DLD1 (cell line): Measurements from ENCODE around the gene HOXB3.

Source experiments
- in situ Hi-C: cut with HindIII; loops from 2 replicates; pipeline ENCODE4 v1.10.0; 2017; ENCODE audit warnings: low sequenced_read_pairs

HOXB3 gene

GRCh38 chr17:48506246-48506645 is 83.8 kb downstream of the HOXB3 start:
- in situ Hi-C loops: no loop called here

DNA sequence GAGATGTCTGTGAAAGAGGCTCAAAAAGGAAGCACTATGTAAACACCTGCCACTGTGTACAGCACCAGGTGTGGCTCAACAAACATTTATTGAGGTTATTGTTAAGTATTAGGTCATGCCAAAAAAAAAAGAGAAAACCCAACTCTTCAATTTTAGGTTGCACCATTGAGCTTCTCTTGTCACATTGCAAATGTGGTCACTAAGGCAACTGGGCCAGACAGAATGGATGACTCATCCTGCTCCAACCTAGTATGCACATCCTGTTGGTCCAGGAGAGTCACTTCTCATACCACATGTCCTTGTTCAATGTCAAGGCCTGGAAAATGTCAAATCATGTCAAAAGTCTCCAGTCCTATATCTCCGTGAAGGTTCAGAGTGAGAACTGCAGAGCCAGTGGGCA is 84.3 kb downstream of the HOXB3 start:
- in situ Hi-C loops: no loop called here

DNA sequence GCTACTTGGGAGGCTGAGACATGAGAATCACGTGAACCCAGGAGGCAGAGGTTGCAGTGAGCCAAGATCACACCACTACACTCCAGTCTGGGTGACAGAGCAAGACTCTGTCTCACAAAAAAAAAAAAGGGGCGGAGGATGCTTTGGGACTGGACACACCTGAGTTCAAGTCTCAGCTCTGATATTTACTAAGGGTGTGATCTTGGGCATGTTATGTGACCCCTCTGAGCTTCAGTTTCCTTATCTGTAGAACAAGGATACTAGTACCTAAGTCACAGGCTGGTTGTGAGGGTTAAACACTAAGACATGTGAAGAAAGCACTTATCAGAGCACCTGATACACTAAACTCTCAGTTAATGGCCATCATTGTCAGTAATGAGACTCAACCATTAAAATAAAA is 85.1 kb downstream of the HOXB3 start:
- in situ Hi-C loops: no loop called here

- in situ Hi-C loops: no loop called here
Measured at GRCh38 chr17:48503747-48504146, 86.3 kb downstream of the HOXB3 start.

DNA sequence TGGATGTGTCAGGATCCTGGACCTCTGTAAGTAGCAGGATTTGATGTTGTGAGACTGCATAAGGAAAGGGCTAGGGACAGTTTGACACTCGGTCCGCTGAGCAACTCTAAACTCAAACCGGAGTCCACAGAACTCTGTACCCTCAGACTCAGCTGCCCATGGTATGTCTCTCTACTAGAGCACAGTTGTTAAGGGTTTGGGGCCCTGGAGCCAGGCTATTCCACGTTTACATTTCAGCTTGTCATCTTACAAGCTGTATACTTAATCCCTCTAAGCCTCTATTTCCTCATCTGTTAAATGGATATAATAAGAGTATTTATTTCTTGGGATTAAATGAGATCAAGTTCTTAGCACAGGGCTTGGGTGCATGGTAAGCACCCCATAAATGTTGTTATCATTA is 87.1 kb downstream of the HOXB3 start:
- in situ Hi-C loops: no loop called here

DNA sequence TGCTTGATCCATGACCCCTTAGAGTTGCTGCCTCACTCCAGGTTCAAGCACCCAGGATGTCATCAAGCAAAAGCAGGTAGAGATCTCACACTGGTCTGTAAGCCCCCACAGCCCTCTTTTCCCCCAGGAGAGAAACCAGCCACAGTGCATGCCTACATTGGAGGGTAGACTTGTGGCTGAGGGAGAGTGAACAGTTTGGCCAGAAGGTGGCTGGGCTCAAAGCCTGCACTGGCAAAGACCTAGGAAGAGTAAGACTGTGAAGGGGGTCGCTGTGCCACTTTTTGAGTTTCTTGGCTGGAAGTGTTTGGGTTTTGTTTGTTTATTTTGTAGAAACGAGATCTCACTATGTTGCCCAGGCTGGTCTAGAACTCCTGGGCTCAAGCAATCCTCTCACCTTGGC is 87.7 kb downstream of the HOXB3 start:
- in situ Hi-C loops: no loop called here

DNA sequence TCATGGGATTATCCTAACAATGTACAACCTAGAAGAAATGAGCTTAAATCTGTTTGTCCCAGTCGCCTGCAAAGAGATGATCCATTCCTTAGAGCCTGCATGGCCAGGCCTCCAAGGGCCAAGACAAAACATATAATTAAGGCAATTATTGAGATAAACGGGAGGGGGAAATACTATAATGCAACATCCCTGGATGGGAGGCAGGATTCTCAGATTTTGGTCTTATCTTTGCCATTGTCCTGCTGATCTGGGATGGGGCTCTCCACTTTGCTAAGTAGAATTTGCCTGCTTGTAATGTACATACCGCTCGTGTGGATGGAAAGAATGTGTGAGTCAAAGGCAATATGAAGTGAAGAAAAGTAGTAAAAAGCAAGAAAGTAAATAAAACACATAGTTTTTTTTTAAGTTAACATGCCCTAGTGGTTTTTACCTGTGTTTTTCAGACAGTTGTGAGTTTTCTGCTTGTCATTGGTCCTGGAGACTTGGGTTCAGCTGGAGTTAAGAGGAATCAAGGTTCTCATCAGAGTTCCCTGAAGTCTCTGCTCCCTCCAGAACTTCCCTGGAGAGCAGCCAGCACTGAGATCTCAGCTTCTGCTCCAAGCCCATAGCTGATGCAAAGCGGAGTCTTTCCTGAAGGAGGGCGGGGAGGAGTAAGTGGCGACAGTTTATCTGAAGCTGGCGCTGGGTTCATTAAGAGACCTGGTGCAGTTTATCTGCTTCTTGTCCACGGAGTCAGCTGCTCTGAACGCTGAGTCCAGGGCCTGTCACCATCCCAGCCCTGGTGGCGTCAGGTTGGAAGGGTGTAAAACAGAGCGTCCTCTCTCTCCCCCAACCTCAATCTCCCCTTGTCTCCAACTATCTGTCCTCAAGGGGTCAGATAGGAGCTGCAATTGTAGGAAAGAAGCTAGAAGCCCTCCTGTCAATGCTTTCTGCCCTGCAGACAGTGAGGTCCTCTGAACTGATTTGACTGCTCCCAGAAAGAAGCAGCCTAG is 89.3 kb downstream of the HOXB3 start:
- in situ Hi-C loops: no loop called here

DNA sequence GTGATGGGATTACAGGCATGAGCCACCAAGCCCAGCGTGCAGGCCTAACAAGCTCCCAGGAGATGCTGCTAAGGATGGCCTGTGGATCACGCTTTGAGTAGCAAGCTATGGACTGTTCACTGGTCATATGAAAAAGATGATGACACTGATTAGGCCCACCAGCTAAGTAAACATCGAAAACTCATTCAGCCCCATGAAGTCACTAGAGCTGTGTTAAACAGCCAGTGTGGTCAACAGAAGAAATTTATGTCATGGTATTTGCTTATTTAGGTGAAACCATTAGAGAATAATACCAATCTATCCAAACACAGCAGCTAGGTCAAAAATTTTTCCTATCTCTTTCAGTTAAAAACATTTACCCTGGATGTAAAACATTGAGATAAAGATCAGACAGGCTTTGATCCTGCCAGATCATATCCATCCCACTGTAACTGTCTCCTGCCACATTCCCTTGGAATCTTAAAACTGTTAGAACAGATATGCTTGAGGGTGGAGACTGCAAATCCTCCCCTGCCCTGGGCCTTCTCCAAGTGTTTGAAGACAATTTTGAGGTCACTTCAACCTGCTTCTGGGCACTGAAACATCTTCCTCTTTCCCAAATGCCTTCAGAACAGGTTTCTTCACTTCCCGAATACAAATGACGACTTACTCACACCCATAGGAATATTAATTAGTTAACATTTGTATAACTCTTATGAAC is 90.2 kb downstream of the HOXB3 start:
- in situ Hi-C loops: no loop called here

DNA sequence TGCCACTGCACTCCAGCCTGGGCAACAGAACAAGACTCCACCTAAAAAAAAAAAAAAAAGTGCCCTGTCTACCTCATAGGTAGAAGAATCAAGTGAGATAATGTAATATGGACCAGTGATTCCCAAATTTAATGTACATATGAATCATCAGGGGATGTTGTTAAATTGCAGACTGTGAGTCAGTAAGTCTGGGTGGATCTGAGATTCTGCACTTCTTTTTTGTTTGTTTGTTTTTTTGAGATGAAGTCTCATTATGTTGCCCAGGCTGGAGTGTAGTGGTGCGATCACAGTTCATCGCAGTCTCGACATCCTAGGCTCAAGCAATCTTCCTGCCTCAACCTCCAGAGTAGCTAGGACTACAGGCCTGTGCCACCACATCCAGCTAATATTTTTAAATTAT is 90.8 kb downstream of the HOXB3 start:
- in situ Hi-C loops: no loop called here
